A549 treated with dexamethasone at 1 μM for 4 hours (cell line): ENCODE results near the gene CSNK1A1L. TPM values are rescaled to one million over a fixed set of nuclear protein-coding genes. Genes with fewer than 3 reads are reported as not detected.

ENCODE experiments used
- total RNA-seq: library from RNA; stranded (reverse); fragments of 200-300 nt; extraction: Qiagen RNA extraction; gene quantifications from 5 replicates; pipeline ENCODE4 v1.2.3, GENCODE V29; 2022

Gene CSNK1A1L
- not detected in 5 replicates for total RNA-seq

GRCh38 chr13:37105251-37105714 lies at the start of gene CSNK1A1L:
Gene CSNK1A1L (minus strand): TSS chr13:37105664. CDS start chr13:37105256, 408 bp downstream.

GRCh38 chr13:37058910-37059847 lies 46.3 kb downstream of the CSNK1A1L start, which contains the start of gene SUPT20H:
Gene SUPT20H (minus strand): TSS chr13:37059688. CDS start chr13:37051490, 8,198 bp downstream.

Other genes starting within 250 kb of the CSNK1A1L start
- gene SMAD9, start 185.4 kb downstream of the CSNK1A1L start, total RNA-seq, result 0.06 to 0.11 TPM (median 0.06 TPM) in 5 replicates
- 33.8 to 40.1 TPM (median 35.9 TPM) in 5 replicates for gene ALG5, start 106.3 kb downstream of the CSNK1A1L start, total RNA-seq
- gene EXOSC8, start 104.9 kb downstream of the CSNK1A1L start, total RNA-seq, result 26.9 to 37.5 TPM (median 31.4 TPM) in 5 replicates
- 18.1 to 27.8 TPM (median 24.3 TPM) in 5 replicates for gene SUPT20H, start 46.0 kb downstream of the CSNK1A1L start, total RNA-seq